Cerebellar nuclear complex (tissue), 1 donor: Measurements from ENCODE around the gene PRKN.
"Not testable (repeated sequence)": the region's sequence is repeated elsewhere in the genome, so short reads cannot be mapped to it uniquely, and the experiment has no call there.

Experiments
- DNase-seq, 2 experiments: peaks; one replicate each; lab custom pipeline; 2025; lab: John Stamatoyannopoulos, UW

PRKN gene

GRCh38 chr6:162450358-162450757 is 277.2 kb downstream of the PRKN start:
- DNase-seq, result no peak

- no peak for DNase-seq
Observed at GRCh38 chr6:162448294-162448693, 279.3 kb downstream of the PRKN start.

- DNase-seq, result peak in 1 of 2 experiments; percentile 15
Observed at GRCh38 chr6:162443101-162443500, 284.5 kb downstream of the PRKN start.

- no peak for DNase-seq
Observed at GRCh38 chr6:162442687-162443086, 284.9 kb downstream of the PRKN start.

- DNase-seq, result no peak
Observed at GRCh38 chr6:162441991-162442390, 285.6 kb downstream of the PRKN start.

DNA sequence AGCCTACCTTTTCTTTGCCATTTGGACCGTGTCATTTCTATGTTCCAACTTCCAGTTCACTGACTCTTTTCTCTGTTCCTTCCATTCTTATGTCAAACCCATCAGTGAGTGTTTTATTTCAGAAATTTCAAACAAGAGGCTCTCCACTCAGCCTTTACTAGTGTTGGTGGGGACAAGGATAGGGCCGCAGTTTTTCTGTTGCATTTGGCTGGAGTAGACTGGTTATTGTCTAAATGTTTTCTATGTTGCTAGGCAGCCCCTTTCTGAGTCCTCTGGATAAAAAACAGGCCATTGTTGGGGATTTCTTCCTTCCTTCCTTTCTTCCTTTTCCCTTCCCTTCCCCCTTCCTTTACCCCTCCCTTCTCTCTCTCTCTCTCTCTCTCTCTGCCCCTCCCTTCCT is 288.6 kb downstream of the PRKN start:
- no peak for DNase-seq

- no peak for DNase-seq
Observed at GRCh38 chr6:162435071-162435470, 292.5 kb downstream of the PRKN start.

DNA sequence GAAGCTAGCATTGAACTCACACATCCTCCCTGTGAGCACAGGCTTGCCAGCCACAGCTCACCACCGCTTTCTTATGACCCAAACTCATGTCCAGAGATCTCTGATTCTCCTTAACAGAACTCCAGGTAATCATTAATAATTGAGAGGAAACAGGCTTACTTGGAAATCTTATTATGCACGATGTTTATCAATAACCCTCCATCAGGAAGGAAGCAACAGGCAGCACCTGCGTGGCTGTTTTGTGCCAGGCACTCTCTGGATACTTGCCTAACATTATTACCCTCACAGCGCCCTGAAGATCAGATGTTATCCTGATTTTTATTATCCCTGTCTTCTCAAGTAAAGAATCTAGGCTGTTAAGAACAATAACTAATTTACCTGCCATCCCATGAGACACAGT is 306.6 kb downstream of the PRKN start:
- DNase-seq, result no peak

DNA sequence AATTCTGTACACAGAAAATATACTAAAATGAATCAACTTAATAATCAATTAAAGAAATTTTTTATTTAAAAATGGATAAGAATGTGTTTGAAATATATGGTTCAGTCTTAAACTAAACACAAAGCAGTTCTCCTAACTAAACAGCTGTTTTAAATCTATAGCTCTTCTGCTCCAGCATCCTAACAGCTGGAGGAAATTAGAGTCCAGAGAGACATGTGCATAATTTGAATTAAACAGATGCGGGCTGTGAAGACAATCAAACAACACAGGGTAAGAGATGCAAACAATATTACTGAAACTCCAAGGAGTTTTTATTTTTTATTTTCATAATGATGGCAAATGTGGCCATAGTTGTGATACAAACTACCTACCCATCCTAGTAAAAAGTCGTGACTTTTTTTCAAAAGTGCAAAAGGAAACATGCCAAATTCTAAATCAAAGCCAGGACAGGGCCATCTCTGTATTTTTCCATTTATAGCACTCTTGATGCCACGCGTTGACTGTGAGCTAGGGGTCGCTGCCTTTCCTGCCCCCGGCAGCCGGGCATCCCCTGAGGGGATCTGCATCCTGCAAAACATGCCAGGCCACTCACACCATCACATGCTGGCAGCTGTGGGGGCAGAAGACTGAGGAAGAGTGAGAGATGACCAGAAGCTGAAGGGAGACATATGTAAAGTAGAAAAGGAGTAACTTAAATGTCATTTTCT is 310.6 kb downstream of the PRKN start:
- no peak for DNase-seq

- no peak for DNase-seq
Observed at GRCh38 chr6:162416307-162416706, 311.3 kb downstream of the PRKN start.

- DNase-seq, result no peak
Observed at GRCh38 chr6:162409741-162410691, 317.6 kb downstream of the PRKN start.

GRCh38 chr6:162408826-162409535 is 318.6 kb downstream of the PRKN start:
- DNase-seq, result no peak

GRCh38 chr6:162404951-162405350 is 322.6 kb downstream of the PRKN start:
- no peak for DNase-seq

- no peak for DNase-seq
Observed at GRCh38 chr6:162403031-162403430, 324.5 kb downstream of the PRKN start.

GRCh38 chr6:162395181-162395580 is 332.4 kb downstream of the PRKN start:
- DNase-seq, result no peak

- not testable (repeated sequence) for DNase-seq
Observed at GRCh38 chr6:162390961-162391811, 336.4 kb downstream of the PRKN start.

- DNase-seq, result no peak
Observed at GRCh38 chr6:162389343-162390085, 338.1 kb downstream of the PRKN start.

GRCh38 chr6:162388383-162388777 is 339.2 kb downstream of the PRKN start:
- no peak for DNase-seq

DNA sequence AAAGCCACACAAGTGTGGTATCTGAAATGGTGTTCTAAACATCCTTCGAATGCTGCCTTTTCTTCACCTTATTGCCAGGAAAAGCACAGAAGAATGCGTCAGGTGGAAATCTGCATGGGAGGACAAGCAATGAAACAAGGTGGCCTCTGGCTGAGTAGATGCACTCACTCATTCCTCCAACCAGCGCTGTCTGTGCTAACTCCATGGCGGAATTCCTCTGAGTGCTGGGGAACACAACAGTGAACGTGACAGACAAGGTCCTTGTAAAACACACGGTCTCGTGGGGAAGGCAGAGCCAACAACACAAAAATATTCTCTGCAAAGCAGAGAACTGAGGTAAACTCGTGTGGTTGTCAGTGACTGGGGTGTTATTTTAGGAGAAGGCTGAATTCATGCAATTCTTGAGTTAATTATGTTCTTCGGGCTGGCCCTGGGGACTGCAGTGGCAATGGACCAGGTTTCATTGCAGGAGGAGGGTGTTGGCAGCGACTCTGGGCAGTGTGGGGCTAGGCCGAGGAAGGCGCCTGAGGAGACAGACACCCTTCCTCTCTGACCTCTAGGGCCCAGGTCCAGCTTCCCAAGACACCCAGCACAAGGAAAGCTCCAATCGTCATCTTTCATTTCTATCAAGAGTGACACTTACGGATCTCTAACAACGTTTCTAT is 339.7 kb downstream of the PRKN start:
- no peak for DNase-seq

DNA sequence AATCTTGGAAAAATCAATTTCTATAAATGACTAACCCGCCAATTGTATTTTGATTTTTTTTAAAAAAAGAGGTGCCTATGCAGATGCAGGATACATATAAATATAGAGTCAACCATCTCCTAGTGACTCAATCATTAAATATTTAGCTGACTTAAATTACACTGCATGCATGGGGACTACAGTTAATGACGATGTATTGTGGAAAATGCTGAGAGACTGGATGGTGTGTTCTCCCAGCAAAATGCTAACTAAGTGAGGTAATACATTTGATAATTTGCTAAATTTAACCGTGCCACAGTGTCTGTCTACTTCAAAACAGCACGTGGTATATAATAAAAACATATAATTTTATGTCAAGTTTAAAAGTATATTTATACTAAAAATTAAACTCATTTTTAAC is 341.6 kb downstream of the PRKN start:
- DNase-seq, result no peak
